ENCODE results near the gene RHOU. TPM values are rescaled to one million over a fixed set of nuclear protein-coding genes. Genes with fewer than 3 reads are reported as not detected.

Gene RHOU
- total and polyA plus RNA-seq, 2 experiments from 2014 or later: 0.95 to 4.4 TPM

DNA sequence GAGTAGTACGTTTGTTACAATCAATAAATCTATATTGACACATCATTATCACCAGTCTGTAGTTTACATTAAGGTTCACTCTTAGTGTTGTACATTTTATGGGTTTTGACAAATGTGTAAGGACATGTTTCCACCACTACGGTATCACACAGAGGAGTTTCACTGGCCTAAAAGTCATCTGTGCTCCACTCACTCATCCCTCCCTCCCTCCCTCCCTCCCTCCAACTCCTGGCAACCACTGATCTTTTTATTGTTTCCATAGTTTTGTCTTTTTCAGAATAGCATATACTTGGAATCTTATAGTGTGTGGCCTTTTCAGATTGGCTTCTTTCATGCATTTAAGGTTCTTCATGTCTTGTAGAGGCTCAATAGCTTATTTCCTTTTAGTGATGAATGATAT is 44.1 kb upstream of the RHOU start:
- Histone ChIP-seq H3K36me3 (ENCODE audit: insufficient read depth) (no peaks in the 10 kb centered on the region), H3K4me3 (no peak overlapping the region), H3K4me1 (ENCODE audit: insufficient read depth) (no peaks in the 10 kb centered on the region), H3K4me2 (no peak overlapping the region), H3K79me2 (replicated peaks; ENCODE audit: insufficient read depth) (no peaks in the 10 kb centered on the region), H3F3A (replicated peaks; ENCODE audit: low read depth) (no peaks in the 10 kb centered on the region), H4K20me1 (replicated peaks; ENCODE audit: insufficient read depth) (no peaks in the 10 kb centered on the region), H3K27me3 (ENCODE audit: insufficient read depth) (no peaks in the 10 kb centered on the region), H2AFZ (no peak overlapping the region), H3K27ac (ENCODE audit: low read depth) (no peak overlapping the region), H3K9me2 (ENCODE audit: insufficient read depth) (no peaks in the 10 kb centered on the region)
- no peak overlapping the region for H3K27ac Mint-ChIP-seq
- DNase-seq (ENCODE audit: low spot score) (no peak), ATAC-seq (no peak)
- no peaks in the 10 kb centered on the region for H3K36me3 Mint-ChIP-seq (ENCODE audit: low read depth)
- peaks cover 3% of the 10 kb centered on the region for H3K27me3 Mint-ChIP-seq (ENCODE audit: insufficient read depth, low read depth, poor library complexity)
- no peaks in the 10 kb centered on the region for H3K9me3 Mint-ChIP-seq
- H3K4me3 Mint-ChIP-seq: no peak overlapping the region
- no peaks in the 10 kb centered on the region; the same call in 2 of the 3 replicates for H3K4me1 Mint-ChIP-seq
- TF ChIP-seq STAT1 (IDR thresholded peaks at IDR 0.05; ENCODE audit: unreplicated experiment) (no peak), ZNF114 (CRISPR knock-in tag; IDR thresholded peaks at IDR 0.05) (no peak), EZH2 (IDR thresholded peaks at IDR 0.05; ENCODE audit: low read depth, unreplicated experiment) (no peak), CREB1 (CRISPR knock-in tag; IDR thresholded peaks at IDR 0.05; ENCODE audit: low read depth) (no peak), JUNB (IDR thresholded peaks at IDR 0.05; ENCODE audit: unreplicated experiment) (no peak), ZNF331 (CRISPR knock-in tag; IDR thresholded peaks at IDR 0.05; ENCODE audit: low read depth) (no peak), CTCF (conservative IDR thresholded peaks at IDR 0.05; ENCODE audit: low read depth in 2 of 2) (no peak), POLR2AphosphoS5 (IDR thresholded peaks at IDR 0.05; ENCODE audit: low read depth) (no peak), NANOG (IDR thresholded peaks at IDR 0.05; ENCODE audit: borderline replicate concordance) (no peak), EZH2phosphoT487 (IDR thresholded peaks at IDR 0.05; ENCODE audit: unreplicated experiment) (no peak)
- TF ChIP-seq, protein P1, sequence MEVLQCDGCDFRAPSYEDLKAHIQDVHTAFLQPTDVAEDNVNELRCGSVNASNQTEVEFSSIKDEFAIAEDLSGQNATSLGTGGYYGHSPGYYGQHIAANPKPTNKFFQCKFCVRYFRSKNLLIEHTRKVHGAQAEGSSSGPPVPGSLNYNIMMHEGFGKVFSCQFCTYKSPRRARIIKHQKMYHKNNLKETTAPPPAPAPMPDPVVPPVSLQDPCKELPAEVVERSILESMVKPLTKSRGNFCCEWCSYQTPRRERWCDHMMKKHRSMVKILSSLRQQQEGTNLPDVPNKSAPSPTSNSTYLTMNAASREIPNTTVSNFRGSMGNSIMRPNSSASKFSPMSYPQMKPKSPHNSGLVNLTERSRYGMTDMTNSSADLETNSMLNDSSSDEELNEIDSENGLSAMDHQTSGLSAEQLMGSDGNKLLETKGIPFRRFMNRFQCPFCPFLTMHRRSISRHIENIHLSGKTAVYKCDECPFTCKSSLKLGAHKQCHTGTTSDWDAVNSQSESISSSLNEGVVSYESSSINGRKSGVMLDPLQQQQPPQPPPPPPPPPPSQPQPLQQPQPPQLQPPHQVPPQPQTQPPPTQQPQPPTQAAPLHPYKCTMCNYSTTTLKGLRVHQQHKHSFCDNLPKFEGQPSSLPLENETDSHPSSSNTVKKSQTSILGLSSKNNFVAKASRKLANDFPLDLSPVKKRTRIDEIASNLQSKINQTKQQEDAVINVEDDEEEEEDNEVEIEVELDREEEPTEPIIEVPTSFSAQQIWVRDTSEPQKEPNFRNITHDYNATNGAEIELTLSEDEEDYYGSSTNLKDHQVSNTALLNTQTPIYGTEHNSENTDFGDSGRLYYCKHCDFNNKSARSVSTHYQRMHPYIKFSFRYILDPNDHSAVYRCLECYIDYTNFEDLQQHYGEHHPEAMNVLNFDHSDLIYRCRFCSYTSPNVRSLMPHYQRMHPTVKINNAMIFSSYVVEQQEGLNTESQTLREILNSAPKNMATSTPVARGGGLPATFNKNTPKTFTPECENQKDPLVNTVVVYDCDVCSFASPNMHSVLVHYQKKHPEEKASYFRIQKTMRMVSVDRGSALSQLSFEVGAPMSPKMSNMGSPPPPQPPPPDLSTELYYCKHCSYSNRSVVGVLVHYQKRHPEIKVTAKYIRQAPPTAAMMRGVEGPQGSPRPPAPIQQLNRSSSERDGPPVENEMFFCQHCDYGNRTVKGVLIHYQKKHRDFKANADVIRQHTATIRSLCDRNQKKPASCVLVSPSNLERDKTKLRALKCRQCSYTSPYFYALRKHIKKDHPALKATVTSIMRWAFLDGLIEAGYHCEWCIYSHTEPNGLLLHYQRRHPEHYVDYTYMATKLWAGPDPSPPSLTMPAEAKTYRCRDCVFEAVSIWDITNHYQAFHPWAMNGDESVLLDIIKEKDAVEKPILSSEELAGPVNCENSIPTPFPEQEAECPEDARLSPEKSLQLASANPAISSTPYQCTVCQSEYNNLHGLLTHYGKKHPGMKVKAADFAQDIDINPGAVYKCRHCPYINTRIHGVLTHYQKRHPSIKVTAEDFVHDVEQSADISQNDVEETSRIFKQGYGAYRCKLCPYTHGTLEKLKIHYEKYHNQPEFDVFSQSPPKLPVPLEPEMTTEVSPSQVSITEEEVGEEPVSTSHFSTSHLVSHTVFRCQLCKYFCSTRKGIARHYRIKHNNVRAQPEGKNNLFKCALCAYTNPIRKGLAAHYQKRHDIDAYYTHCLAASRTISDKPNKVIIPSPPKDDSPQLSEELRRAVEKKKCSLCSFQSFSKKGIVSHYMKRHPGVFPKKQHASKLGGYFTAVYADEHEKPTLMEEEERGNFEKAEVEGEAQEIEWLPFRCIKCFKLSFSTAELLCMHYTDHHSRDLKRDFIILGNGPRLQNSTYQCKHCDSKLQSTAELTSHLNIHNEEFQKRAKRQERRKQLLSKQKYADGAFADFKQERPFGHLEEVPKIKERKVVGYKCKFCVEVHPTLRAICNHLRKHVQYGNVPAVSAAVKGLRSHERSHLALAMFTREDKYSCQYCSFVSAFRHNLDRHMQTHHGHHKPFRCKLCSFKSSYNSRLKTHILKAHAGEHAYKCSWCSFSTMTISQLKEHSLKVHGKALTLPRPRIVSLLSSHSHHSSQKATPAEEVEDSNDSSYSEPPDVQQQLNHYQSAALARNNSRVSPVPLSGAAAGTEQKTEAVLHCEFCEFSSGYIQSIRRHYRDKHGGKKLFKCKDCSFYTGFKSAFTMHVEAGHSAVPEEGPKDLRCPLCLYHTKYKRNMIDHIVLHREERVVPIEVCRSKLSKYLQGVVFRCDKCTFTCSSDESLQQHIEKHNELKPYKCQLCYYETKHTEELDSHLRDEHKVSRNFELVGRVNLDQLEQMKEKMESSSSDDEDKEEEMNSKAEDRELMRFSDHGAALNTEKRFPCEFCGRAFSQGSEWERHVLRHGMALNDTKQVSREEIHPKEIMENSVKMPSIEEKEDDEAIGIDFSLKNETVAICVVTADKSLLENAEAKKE (CRISPR knock-in tag; IDR thresholded peaks at IDR 0.05): no peak
- TF ChIP-seq, protein P2, sequence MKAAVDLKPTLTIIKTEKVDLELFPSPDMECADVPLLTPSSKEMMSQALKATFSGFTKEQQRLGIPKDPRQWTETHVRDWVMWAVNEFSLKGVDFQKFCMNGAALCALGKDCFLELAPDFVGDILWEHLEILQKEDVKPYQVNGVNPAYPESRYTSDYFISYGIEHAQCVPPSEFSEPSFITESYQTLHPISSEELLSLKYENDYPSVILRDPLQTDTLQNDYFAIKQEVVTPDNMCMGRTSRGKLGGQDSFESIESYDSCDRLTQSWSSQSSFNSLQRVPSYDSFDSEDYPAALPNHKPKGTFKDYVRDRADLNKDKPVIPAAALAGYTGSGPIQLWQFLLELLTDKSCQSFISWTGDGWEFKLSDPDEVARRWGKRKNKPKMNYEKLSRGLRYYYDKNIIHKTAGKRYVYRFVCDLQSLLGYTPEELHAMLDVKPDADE (IDR thresholded peaks at IDR 0.05): no peak
- TF ChIP-seq, protein P3, sequence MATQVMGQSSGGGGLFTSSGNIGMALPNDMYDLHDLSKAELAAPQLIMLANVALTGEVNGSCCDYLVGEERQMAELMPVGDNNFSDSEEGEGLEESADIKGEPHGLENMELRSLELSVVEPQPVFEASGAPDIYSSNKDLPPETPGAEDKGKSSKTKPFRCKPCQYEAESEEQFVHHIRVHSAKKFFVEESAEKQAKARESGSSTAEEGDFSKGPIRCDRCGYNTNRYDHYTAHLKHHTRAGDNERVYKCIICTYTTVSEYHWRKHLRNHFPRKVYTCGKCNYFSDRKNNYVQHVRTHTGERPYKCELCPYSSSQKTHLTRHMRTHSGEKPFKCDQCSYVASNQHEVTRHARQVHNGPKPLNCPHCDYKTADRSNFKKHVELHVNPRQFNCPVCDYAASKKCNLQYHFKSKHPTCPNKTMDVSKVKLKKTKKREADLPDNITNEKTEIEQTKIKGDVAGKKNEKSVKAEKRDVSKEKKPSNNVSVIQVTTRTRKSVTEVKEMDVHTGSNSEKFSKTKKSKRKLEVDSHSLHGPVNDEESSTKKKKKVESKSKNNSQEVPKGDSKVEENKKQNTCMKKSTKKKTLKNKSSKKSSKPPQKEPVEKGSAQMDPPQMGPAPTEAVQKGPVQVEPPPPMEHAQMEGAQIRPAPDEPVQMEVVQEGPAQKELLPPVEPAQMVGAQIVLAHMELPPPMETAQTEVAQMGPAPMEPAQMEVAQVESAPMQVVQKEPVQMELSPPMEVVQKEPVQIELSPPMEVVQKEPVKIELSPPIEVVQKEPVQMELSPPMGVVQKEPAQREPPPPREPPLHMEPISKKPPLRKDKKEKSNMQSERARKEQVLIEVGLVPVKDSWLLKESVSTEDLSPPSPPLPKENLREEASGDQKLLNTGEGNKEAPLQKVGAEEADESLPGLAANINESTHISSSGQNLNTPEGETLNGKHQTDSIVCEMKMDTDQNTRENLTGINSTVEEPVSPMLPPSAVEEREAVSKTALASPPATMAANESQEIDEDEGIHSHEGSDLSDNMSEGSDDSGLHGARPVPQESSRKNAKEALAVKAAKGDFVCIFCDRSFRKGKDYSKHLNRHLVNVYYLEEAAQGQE (IDR thresholded peaks at IDR 0.05; ENCODE audit: unreplicated experiment): no peak
